Stimulated activated CD8-positive, alpha-beta memory T cell treated with anti-CD3 and anti-CD28 coated beads, Interleukin-12 subunit alpha, Interleukin-12 subunit beta, amount 100 ng/mL, for 1 hour (primary cell): ENCODE measurements around the gene PNKP.

Source experiments
- DNase-seq: peaks from one replicate; pipeline ENCODE4 v3.0.0-alpha.2; 2020; ENCODE audit warnings: low read depth

PNKP gene

DNA sequence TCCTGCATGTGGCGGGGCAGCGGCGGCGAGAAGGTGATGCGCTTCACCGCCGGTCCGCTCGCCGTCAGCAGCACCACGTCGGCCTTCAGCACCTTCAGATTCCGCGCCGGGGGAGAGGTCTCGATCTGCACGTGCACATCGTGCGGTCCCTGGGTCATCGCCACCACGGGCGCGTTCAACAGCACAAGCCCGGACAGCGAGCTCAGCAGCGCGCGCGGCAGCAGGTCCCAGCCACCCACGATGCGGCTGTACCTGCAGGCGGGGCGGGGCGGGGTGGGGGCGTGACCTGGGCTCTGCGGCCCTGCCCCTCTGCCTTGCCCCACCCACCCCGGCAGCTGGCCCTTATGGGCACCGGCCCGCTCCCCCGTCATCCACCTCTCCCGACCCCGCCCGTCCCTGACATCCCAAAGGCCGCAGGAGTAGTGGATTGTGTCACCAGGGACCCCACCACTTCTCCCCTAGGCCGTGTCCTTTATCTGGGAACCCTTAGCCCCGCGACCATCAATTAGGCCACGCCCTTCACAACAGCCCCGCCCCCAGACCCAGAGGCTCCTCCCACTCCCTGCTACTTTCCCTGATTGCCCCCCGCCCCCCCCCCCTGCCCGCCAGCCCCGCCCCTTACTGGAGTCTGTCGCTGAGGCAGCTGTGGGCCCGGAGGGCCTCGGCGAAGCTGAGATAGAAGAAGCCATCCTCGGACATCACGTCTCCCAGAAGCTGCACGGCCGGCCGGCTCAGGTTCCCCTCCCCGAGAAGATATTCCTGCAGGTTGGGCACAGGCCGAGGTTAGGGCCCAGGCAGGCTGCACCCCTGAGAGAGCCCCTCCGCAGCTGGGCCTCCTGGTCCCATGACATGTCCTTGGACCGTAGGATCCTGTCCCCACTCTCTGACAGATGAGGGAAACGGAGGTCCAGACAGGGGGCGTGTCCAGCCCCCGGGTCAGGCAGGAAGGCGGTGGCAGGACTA is 23.3 kb upstream of the PNKP start:
- peak; percentile 35 for DNase-seq

DNA sequence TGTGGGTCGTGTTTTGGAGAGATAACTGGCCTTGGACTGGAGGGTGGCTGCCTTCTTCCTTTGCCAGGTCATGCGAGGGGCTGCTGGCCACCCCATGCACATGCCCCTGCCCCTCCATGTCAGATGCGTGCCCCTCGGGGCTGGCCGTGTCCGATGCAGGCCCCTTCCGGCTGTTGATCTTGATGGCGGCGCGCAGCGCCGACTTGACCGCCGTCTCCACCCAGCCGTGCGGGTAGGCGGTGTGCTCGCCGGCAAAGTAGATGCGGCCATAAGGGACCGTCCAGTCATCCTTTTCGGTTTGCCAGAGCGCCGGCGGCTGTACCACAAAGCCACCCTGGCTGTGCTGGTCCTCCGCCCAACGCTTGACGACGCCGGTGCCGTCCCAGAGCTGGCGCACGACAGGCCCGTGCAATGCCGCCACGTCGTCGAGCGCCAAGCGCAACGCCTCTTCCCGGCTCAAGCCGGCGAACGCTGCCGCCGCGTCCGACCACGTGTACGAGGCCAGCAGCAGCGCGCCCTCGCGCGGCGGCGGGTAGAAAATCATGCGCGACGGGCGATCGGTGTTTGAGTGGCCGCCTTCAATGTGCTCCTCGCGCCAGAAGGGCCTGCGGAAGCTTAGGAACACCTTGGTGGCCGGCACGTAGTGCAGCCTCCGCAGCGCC is 22.4 kb upstream of the PNKP start:
- peak; percentile 55 for DNase-seq

DNA sequence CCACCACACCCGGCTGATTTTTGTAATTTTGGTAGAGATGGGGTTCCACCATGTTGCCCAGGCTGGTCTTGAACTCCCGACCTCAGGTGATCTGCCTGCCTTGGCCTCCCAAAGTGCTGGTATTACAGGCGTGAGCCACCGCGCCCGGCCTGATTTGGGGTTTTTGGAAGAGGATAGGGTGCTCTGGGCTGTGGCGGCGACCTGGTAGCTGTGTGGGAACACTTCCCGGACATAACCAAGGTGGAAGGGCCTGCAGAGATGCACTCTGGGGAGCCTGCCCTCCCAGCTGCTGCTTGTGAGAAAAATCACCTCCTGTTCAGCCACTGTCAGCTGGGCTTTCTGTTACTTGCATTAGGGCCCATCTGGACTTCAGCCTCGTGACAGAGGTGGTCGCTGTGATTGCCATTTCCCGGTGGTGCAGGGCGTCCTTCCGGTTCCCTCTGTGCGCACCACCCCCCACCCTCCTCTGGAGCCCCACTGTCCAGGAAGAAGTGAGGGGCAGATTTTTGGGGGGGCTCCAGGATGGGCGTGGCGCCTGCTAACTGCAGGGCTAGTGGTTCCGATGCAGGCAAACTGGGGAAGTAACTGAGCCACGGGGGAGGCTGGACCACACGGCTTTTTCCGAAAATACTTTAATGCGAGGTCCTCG is 21.8 kb upstream of the PNKP start:
- DNase-seq = no peak

DNA sequence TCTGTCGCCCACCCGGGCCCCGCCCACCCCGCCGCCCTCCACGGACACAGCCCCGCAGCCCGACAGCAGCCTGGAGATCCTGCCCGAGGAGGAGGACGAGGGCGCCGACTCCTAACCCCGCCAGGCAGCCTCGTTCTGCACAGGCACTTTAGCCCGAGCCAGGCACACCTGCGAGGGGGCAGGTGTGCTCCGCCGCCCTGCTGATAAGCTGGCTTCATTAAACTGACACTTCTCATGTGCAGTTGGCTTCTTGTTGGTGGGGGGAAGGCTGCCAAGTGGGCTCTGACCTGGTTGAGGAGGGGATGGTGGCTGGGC is 21.1 kb upstream of the PNKP start:
- DNase-seq = no peak

DNA sequence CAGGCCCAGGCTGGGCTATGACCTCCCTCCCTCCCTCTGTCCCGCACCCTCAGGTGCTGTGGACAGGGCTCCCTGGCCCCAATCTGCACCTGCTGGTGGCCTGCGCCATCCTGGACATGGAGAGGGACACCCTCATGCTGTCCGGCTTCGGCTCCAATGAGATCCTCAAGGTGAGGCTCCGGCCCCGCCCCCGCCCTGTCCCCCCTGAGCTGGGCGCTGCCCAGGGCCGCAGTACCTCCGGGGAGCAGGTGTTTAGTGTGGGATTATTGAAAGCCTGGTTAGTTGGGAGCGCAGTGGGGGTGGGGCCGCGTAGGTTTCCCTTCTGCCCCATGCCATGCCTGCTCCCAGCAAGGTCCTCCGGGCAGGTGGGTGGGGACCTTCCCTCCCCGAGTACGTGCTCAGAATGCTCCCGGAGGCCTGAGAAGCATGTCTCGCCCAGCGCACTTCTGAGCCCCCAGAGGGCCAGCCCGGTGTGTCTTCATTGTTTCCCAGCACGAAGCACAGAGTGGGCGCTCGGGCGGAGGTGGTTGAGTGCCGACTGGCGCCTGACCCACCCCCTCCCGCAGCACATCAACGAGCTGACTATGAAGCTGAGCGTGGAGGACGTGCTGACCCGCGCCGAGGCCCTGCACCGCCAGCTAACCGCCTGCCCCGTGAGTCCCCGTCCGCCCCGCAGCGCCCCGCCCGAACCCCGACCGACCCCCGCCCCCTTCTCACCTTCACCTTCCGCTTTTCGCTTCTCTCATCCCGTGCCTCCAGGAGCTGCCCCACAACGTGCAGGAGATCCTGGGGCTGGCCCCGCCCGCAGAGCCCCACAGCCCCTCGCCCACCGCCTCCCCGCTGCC is 20.5 kb upstream of the PNKP start:
- DNase-seq = no peak

DNA sequence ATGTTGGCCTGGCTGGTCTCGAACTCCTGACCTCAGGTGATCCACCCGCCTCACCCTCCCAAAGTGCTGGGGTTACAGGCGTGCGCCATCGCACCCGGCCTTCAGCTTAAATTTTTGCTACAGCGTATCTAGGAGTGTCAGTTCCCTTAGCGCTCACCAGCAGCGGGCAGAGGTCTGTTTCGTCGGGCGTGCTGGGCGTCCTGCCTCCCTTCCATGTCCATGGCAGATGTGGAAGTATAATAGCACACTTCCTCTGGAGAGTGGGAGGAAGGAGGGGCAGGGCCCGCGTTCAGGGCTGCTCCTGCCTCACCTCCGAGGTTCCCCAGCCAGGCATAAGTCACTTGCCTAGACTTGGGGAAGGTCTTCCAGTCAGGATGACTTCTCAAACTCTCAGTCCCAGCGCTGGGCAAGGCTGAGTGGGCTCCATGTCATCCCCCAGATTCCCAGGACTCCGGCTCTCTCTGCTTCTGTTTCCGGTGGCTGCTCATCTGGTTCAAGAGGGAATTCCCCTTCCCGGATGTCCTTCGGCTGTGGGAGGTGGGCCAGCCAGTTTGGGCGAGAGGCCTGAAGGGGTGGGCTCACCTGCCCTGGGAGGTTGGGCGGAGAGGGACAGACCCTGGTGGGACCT is 19.8 kb upstream of the PNKP start:
- no peak for DNase-seq

DNA sequence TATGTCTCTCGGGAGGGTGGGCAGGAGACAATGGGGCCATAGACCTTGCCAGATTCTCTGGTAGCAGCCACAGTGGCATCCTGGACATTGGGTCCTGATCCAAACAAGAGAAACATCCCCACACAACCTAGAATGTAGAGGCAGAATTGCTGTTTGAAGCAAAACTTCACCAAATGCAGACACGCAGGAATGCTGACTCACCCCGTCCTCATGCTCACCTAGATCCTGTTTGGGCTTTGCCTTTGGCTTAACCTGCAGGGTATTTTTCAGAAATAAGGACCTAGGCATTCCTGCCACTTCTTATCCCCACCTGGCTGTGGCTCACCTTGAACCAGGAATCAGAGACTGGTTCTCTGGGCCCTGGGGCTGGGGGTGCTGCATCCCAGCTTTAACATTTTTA is 17.4 kb upstream of the PNKP start:
- DNase-seq = no peak

DNA sequence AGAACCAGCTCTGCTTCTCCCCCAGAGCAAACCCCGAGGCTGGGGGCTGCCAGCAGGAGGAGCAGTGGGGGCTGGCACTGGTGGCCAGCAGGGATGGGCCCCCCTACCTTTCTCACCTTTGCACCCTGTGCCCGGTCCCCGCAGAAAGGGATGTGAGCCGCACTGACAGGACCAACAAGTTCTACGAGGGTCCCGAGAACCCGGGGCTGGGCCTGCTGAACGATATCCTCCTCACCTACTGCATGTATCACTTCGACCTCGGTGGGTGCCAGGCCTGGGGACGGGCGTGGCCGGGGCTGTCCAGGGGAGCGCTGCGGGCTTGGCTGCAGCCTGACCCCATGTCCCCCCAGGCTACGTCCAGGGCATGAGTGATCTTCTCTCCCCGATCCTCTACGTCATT is 16.7 kb upstream of the PNKP start:
- no peak for DNase-seq

DNA sequence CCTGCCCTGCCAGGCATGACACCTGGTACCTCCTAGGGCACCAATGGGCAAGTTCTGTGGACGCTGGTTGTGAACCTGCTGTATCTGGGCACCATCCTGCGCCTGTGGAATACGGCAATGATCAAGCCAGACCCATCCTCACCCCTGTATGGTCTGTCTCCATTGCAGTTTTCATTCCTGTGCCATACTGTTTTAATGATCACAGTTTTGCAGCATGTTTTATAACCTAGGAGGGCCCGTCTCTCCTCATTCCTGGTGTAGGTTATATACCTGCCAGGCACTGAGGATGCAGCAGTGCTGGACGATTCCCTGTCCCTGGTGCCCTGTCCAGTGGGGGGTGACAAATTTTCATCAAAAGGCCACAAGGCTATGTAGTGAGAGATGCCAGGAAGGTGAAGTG is 15.7 kb upstream of the PNKP start:
- DNase-seq = no peak

DNA sequence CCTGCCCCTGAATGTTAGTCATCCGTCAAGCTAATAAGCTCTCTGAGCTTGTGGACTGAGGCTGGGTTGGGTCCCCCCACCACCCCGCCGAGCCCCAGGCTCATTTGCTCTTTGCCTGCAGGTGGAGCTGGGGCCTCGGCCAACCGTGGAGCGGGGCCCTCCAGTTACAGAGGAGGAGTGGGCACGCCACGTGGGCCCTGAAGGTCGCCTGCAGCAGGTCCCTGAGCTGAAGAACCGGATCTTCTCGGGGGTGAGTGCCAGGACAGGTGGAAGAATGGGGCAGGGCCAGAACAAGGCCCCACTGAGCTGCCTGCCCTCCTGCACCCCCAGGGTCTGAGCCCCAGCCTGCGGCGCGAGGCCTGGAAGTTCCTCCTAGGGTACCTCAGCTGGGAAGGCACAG is 15.3 kb upstream of the PNKP start:
- no peak for DNase-seq

DNA sequence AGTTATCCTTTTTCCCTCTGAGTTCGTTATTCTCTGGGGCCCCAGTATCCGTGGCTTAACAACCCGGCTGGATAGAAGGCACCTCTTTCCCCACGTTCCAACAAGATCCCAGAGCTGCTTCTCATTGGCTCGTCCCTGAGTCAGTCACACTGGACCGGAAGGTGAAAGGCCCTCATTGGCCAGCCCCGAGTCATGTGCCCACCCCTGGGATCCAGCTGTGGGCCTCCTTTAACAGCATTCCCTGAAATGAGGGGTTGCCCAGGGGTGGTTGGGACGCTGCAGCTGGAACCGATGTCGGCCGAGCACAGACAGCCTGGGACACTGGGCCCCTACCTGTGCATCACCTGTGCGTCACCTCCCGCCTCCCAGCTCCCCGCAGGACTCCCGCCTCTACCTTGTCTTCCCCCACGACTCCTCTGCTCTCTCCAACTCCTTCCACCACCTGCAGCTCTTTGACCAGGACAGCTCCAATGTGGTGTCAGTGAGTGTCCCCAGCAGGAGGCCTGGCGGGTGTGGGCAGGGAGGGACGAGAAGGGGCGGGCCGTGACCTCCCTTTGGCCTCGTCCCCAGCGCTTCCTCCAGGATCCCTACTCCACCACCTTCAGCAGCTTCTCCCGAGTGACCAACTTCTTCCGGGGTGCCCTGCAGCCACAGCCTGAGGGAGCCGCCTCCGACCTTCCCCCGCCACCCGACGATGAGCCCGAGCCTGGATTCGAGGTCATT is 14.5 kb upstream of the PNKP start:
- no peak for DNase-seq

DNA sequence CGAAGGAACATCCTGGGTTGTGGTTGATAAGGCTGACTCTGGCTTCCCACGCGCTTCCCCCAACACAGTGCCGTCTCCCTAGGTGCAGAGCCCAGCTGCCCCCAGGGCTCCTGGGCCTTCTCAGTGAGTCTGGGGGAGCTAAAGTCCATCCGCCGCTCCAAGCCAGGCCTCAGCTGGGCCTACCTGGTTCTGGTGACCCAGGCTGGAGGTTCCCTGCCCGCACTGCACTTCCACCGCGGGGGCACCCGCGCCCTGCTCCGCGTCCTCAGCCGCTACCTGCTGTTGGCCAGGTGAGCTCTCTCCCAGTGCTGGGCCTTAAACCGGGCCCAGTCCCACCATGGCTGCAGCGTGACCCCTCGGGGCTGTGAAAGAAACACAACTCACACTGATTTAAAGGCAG is 13.8 kb upstream of the PNKP start:
- DNase-seq = no peak

DNA sequence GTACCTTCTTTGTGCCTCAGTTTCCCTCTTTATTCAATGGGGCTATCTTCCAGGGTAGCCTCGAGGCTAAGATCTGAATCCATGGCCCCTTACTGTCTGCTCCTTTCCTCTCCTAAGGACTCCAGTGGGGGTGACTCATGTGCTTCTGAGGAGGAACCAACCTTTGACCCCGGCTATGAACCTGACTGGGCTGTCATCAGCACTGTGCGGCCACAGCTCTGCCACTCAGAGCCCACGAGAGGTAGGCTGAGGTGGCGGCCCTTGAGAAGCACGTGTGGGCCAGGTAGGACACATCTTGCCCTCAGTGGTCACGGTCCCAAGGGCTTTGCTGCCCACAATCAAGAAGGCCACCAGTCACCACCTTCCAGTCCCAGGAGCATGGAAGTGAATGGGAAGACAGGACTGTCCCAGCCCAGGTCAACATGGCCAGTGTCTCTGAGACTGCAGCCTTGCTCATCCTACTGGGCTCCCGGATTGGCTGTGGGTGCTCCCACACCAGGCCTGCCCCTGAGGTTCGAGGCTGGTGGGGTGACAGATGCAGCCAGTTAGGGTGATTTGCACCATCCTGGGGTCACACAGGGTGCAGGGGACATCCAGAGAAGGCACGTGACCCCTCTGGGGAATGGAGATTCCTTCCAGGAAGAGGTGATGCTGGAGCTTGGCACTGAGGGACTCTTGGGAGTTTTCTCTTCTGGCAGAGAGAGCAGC is 12.9 kb upstream of the PNKP start:
- no peak for DNase-seq

DNA sequence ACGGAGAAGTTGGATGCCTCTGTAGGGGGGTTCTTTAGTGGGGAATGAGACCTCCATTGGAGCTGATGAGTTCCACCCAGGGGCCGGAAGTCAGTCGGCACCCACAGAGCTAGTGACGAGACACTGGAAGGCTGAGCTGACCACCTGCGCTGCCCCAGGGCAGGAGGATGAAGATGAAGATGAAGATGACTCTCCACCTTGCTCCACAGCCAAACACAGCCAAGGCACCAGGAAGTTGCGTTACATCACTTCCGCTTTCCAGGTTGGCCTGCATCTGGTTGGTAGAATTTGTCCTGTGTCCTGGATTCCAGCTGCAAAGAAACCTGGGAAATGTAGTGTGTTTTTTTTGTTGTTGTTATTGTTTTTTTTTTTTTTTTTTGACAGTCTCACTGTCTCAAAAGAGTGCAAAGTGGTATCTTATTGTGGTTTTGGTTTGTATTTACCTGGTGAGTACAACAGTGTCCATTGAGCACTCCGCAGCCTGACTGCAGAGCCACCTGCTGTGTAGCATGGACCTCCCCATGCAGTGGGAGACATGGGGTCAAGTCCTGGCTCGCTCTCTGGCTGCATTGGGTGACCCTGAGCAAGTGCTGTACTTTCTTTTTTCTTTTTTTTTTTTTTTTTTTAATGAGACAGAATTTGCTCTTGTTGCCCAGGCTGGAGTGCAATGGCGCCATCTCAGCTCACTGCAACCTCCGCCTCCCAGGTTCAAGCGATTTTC is 12.0 kb upstream of the PNKP start:
- DNase-seq = no peak

DNA sequence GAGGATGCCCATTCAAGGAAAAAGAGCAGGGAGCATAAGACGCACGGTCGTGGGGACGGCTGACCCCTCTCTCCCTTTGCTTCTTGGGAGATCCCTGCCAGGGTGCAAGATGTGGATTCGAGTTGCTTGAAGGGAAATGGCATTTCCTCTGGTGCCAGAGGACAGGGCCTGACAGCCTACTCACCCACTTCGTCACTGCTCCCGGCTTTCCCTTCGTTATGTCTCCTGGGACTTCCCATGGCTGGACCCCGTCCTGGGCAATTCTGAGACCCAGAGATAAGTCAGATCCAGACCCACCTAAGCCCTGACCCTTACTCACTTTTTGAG is 11.3 kb upstream of the PNKP start:
- no peak for DNase-seq

DNA sequence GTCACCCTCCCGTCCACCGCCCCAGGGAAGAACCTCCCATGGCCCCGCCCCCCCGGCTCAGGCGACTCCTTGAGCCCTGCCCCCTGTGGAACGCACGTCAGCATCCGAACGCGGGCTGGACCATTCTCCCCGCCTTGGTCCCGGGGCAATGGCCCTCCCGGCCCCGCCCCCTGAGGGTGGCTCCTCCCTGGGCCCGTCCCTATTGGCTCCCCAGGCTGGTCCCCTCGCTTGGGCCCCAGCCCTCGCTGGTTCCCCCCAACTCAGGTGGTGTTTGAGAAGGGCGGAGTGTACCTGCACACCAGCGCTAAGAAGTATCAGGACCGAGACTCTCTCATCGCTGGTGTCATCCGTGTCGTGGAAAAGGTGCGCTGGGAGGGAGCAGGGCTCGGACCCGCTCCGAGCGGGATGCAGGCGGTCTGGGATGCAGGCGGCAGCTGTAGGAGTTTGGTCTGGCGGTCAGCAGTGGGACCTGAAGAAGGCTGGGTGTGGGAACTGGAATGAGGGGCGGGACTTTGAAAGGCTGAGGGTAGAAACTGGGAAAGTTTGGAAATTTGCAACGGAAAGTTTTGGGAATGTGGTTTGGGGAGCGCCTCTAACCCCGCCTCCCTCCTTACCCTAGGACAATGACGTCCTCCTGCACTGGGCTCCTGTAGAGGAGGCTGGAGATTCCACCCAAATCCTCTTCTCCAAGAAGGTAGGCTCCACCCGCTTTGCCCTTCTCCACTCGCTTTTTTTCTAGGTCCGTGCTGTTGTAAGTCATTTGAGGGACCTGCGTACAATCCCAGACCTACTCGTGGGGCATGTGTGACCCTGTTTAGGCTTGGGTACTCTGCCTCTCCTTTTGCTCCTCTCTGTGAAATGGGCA is 10.7 kb upstream of the PNKP start:
- DNase-seq = peak; percentile 94

DNA sequence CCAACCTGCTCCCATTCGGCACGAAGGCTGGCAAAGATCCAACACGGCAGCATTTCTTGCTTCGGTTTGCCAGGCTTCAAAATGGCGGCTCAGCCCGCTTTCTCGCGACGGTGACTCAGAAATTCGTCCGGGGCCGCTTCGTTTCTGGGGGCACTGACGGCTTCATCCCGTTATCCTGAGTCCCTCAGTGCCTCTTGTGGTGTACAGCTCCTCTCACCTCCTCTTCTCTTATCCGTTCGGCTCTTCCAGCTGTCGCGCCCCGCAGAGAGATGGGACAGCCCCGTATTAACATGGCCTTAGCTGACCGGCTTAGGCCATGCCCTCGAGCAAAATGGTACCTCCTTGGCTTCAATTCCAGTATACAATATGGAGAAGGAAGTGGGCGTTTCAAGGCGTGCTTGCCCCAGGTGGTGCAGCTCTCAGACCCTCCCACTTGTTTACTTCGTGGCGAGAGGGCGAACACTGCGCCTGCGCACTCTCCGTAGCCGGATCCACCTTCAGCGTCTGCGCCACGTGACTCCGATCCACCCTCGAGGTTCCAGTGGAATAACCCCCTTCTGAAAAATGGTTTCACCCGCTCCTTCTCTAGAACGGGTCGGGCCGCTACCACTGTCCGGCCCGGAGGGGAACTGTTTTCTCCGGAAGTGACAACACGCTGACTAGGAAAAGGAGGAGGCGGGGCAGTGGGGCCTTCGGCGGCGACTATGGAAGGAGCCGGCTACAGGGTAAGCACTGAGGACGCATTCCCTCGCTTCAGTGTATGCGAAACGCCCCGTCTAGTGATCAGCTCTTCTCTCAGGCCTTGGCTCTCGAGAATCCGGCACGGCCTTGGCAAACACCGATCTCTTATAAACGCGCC is 9.9 kb upstream of the PNKP start, which contains the start of the genes AKT1S1 and TBC1D17:
AKT1S1 (minus strand) TSS at position 336 of the 859 bp plus-strand sequence. CDS start 4,060 bp downstream, outside the sequence.
TBC1D17 (plus strand) TSS at position 683 of the 859 bp plus-strand sequence; CDS start at position 705, 22 bp downstream.
- peak; percentile 99 for DNase-seq
